GM23338 (cell line): ENCODE results near the gene EIF4A3. TPM values are rescaled to one million over a fixed set of nuclear protein-coding genes. Genes with fewer than 3 reads are reported as not detected.

Experiments used
- ATAC-seq: fragments of 200-7000 bp; cut with Tn5 transposase; 3 replicates; pipeline ENCODE4 v1.9.1; 2020
- DNase-seq: peaks from one replicate; pipeline ENCODE4 v3.0.0-alpha.2; 2015; ENCODE audit warnings: low spot score
- H2AFZ ChIP-seq: fragments of 200-600 bp; sonication (generic); 2 replicates; pipeline ENCODE4 v1.8.0; 2016; ENCODE audit warnings: antibody characterized with exemption, mild to moderate bottlenecking, moderate library complexity
- H3F3A ChIP-seq: fragments of 200-600 bp; sonication (generic); replicated peaks from 2 replicates; pipeline ENCODE4 v1.8.0; 2017; ENCODE audit warnings: antibody characterized with exemption, mixed run types, low read depth
- H3K27ac ChIP-seq: fragments of 200-600 bp; sonication (generic); 2 replicates; pipeline ENCODE4 v1.6.1; 2016; ENCODE audit warnings: low read depth
- H3K27me3 ChIP-seq: fragments of 200-600 bp; sonication (generic); 2 replicates; pipeline ENCODE4 v1.8.0; 2016; ENCODE audit warnings: mild to moderate bottlenecking, mixed run types, moderate library complexity; ENCODE audit not compliant: insufficient read depth
- H3K36me3 ChIP-seq: fragments of 200-600 bp; sonication (generic); 2 replicates; pipeline ENCODE4 v1.8.0; 2016; ENCODE audit warnings: mild to moderate bottlenecking; ENCODE audit not compliant: insufficient read depth
- H3K4me1 ChIP-seq: fragments of 200-600 bp; sonication (generic); 2 replicates; pipeline ENCODE4 v1.8.0; 2016; ENCODE audit warnings: mild to moderate bottlenecking, moderate library complexity; ENCODE audit not compliant: insufficient read depth
- H3K4me2 ChIP-seq: fragments of 200-600 bp; sonication (generic); 2 replicates; pipeline ENCODE4 v1.7.1; 2017; ENCODE audit warnings: mixed run types
- H3K4me3 ChIP-seq: fragments of 200-600 bp; sonication (generic); 2 replicates; pipeline ENCODE4 v1.6.1; 2016; ENCODE audit warnings: mixed run types
- H3K79me2 ChIP-seq: fragments of 200-600 bp; sonication (generic); replicated peaks from 2 replicates; pipeline ENCODE4 v1.8.0; 2017; ENCODE audit warnings: mild to moderate bottlenecking; ENCODE audit not compliant: insufficient read depth
- H3K9me2 ChIP-seq: fragments of 200-600 bp; sonication (generic); 2 replicates; pipeline ENCODE4 v1.8.0; 2017; ENCODE audit not compliant: insufficient read depth
- H4K20me1 ChIP-seq: fragments of 200-600 bp; sonication (generic); replicated peaks from 2 replicates; pipeline ENCODE4 v1.8.0; 2017; ENCODE audit warnings: mild to moderate bottlenecking; ENCODE audit not compliant: insufficient read depth
- H3K27ac Mint-ChIP-seq: 2 replicates; pipeline ENCODE4 v1.8.0; 2020; ENCODE audit warnings: inconsistent platforms, mild to moderate bottlenecking, moderate library complexity, mixed read lengths
- H3K27me3 Mint-ChIP-seq: 3 replicates; pipeline ENCODE4 v1.8.0; 2022; ENCODE audit warnings: low read depth, mild to moderate bottlenecking, moderate library complexity, mixed read lengths, inconsistent platforms; ENCODE audit not compliant: insufficient read depth, poor library complexity
- H3K36me3 Mint-ChIP-seq: 3 replicates; pipeline ENCODE4 v1.8.0; 2021; ENCODE audit warnings: low read depth, mild to moderate bottlenecking, inconsistent platforms, moderate library complexity, mixed read lengths
- H3K4me1 Mint-ChIP-seq: 3 replicates; pipeline ENCODE4 v1.8.0; 2020; ENCODE audit warnings: mild to moderate bottlenecking, inconsistent platforms, mixed read lengths
- H3K4me3 Mint-ChIP-seq: 3 replicates; pipeline ENCODE4 v1.8.0; 2021; ENCODE audit warnings: moderate library complexity, mild to moderate bottlenecking, inconsistent platforms, mixed read lengths
- H3K9me3 Mint-ChIP-seq: 3 replicates; pipeline ENCODE4 v1.8.0; 2020; ENCODE audit warnings: moderate library complexity, mild to moderate bottlenecking, inconsistent platforms, mixed read lengths
- CREB1 ChIP-seq: fragments of 250-450 bp; sonication (Bioruptor Pico); IDR thresholded peaks from 2 replicates; pipeline ENCODE4 v1.5.0; 2020; ENCODE audit warnings: low read depth, mild to moderate bottlenecking, moderate library complexity
- EZH2phosphoT487 ChIP-seq: fragments of 200-600 bp; sonication (generic); IDR thresholded peaks from one replicate; pipeline ENCODE4 v1.8.1; 2018; ENCODE audit warnings: antibody characterized with exemption; ENCODE audit not compliant: unreplicated experiment
- JUNB ChIP-seq: IDR thresholded peaks from one replicate; pipeline ENCODE4 v1.6.1; 2016; ENCODE audit warnings: antibody characterized with exemption; ENCODE audit not compliant: unreplicated experiment
- POLR2AphosphoS5 ChIP-seq: IDR thresholded peaks from 2 replicates; pipeline ENCODE4 v1.6.1; 2016; ENCODE audit warnings: antibody characterized with exemption, low read depth
- STAT1 ChIP-seq: IDR thresholded peaks from one replicate; pipeline ENCODE4 v1.6.1; 2016; ENCODE audit warnings: antibody characterized with exemption; ENCODE audit not compliant: unreplicated experiment
- ZNF331 ChIP-seq: fragments of 250-450 bp; sonication (Bioruptor Pico); IDR thresholded peaks from 2 replicates; pipeline ENCODE4 v1.5.0; 2020; ENCODE audit warnings: low read depth, mild to moderate bottlenecking, moderate library complexity
- polyA plus RNA-seq: library from polyadenylated mRNA; unstranded; fragments of >200 nt; fragmentation: Nextera tagmentation; extraction: Ambion mirVana; gene quantifications from 2 replicates; pipeline ENCODE4 v1.2.1, GENCODE V29; 2016
- total RNA-seq: library from RNA; depleted of rRNA; stranded (reverse); fragments of >200 nt; shearing (Covaris generic); gene quantifications from 2 replicates; pipeline ENCODE4 v1.2.3, GENCODE V29; 2014
- TF ChIP-seq, protein P1 (sequence below), 2 experiments: fragments of 200-600 bp in 1 of 2; sonication (generic) in 1 of 2; conservative IDR thresholded peaks; 2 replicates each; pipeline versions ENCODE4 v1.5.1 to v1.6.1; 2016 to 2017; ENCODE audit warnings: antibody characterized with exemption in 2 of 2, low read depth in 2 of 2, mild to moderate bottlenecking in 2 of 2, moderate library complexity in 1 of 2
- TF ChIP-seq, protein P2 (sequence below): IDR thresholded peaks from one replicate; pipeline ENCODE4 v1.6.1; 2018; ENCODE audit warnings: antibody characterized with exemption; ENCODE audit not compliant: unreplicated experiment
- TF ChIP-seq, protein P3 (sequence below): IDR thresholded peaks from 2 replicates; pipeline ENCODE4 v1.6.1; 2016; ENCODE audit warnings: antibody characterized with exemption

The EIF4A3 gene
- total and polyA plus RNA-seq, 2 experiments from 2014 or later, result 146 to 156 TPM

DNA sequence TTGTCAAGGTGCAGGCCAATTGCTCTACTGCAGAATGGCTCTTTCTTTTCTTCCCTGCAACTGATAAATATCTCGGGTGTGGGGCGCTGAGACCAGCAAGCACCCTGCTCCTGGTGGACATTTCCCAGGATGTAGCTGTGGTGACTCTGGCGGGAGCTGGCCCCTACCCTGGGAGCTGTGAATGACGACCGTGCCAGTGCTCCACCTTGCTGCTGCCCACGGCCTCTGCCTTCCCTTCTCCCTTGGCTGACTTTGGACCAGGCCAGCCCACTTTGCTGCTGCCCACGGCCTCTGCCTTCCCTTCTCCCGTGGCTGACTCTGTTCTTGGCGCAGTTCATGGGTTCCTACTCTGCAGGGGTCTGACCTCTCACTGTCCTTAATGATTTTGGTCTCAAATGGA, 39.0 kb upstream of the EIF4A3 start:
- no peak for TF ChIP-seq POLR2AphosphoS5
- TF ChIP-seq, protein P1, sequence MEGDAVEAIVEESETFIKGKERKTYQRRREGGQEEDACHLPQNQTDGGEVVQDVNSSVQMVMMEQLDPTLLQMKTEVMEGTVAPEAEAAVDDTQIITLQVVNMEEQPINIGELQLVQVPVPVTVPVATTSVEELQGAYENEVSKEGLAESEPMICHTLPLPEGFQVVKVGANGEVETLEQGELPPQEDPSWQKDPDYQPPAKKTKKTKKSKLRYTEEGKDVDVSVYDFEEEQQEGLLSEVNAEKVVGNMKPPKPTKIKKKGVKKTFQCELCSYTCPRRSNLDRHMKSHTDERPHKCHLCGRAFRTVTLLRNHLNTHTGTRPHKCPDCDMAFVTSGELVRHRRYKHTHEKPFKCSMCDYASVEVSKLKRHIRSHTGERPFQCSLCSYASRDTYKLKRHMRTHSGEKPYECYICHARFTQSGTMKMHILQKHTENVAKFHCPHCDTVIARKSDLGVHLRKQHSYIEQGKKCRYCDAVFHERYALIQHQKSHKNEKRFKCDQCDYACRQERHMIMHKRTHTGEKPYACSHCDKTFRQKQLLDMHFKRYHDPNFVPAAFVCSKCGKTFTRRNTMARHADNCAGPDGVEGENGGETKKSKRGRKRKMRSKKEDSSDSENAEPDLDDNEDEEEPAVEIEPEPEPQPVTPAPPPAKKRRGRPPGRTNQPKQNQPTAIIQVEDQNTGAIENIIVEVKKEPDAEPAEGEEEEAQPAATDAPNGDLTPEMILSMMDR (conservative IDR thresholded peaks at IDR 0.05; ENCODE audit: low read depth in 2 of 2), result 0 out of 4 replicates have a peak, but pooled peaks of 1 of the 2 experiments have one; percentile 6
- no peaks in the 10 kb centered on the region for H4K20me1 ChIP-seq
- no peaks in the 10 kb centered on the region for H3F3A ChIP-seq
- ATAC-seq (no peak), DNase-seq (no peak)
- H3K27ac ChIP-seq, result no peak overlapping the region
- no peaks in the 10 kb centered on the region for H3K9me2 ChIP-seq
- H3K27me3 ChIP-seq, result no peaks in the 10 kb centered on the region
- H3K27ac Mint-ChIP-seq, result no peak overlapping the region
- H3K27me3 Mint-ChIP-seq, result peaks cover 16% of the 10 kb centered on the region
- no peaks in the 10 kb centered on the region for H3K36me3 ChIP-seq
- H3K4me1 Mint-ChIP-seq, result peaks cover under 1% of the 10 kb centered on the region; the same call in 1 of the 3 replicates
- no peak overlapping the region for H3K4me3 ChIP-seq
- no peak overlapping the region for H2AFZ ChIP-seq
- no peaks in the 10 kb centered on the region for H3K9me3 Mint-ChIP-seq
- H3K4me1 ChIP-seq, result no peaks in the 10 kb centered on the region
- H3K36me3 Mint-ChIP-seq, result no peaks in the 10 kb centered on the region
- no peaks in the 10 kb centered on the region for H3K79me2 ChIP-seq
- H3K4me2 ChIP-seq, result no peak overlapping the region
- H3K4me3 Mint-ChIP-seq, result no peak overlapping the region

DNA sequence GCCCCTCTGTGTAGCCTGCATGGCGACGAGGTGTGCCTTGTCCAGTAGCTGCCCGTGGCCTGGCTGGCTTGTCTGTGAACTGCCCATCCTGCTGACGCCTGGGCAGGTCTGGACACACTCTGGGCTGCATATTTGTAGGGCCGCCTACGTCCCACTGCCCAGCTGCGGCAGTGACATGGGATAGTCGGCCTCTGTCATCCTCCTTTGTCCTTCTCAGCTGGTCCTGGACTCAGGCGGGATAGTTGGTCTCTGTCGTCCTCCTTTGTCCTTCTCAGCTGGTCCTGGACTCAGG, 37.4 kb upstream of the EIF4A3 start:
- ATAC-seq, result no peak
- no peak overlapping the region for H3K4me3 Mint-ChIP-seq
- DNase-seq, result no peak
- no peak overlapping the region for H3K27ac ChIP-seq
- H3K4me3 ChIP-seq, result no peak overlapping the region
- H3K27me3 Mint-ChIP-seq, result peaks cover 10% of the 10 kb centered on the region
- H3K9me2 ChIP-seq, result no peaks in the 10 kb centered on the region
- H3K36me3 Mint-ChIP-seq, result no peaks in the 10 kb centered on the region
- H3K4me2 ChIP-seq, result no peak overlapping the region
- H3F3A ChIP-seq, result no peaks in the 10 kb centered on the region
- no peaks in the 10 kb centered on the region for H3K4me1 ChIP-seq
- no peak overlapping the region for H3K27ac Mint-ChIP-seq
- H2AFZ ChIP-seq, result no peak overlapping the region
- TF ChIP-seq POLR2AphosphoS5 (no peak), ZNF331 (CRISPR knock-in tag) (no peak), EZH2phosphoT487 (no peak), STAT1 (no peak), CREB1 (no peak), JUNB (no peak)
- TF ChIP-seq, protein P2, sequence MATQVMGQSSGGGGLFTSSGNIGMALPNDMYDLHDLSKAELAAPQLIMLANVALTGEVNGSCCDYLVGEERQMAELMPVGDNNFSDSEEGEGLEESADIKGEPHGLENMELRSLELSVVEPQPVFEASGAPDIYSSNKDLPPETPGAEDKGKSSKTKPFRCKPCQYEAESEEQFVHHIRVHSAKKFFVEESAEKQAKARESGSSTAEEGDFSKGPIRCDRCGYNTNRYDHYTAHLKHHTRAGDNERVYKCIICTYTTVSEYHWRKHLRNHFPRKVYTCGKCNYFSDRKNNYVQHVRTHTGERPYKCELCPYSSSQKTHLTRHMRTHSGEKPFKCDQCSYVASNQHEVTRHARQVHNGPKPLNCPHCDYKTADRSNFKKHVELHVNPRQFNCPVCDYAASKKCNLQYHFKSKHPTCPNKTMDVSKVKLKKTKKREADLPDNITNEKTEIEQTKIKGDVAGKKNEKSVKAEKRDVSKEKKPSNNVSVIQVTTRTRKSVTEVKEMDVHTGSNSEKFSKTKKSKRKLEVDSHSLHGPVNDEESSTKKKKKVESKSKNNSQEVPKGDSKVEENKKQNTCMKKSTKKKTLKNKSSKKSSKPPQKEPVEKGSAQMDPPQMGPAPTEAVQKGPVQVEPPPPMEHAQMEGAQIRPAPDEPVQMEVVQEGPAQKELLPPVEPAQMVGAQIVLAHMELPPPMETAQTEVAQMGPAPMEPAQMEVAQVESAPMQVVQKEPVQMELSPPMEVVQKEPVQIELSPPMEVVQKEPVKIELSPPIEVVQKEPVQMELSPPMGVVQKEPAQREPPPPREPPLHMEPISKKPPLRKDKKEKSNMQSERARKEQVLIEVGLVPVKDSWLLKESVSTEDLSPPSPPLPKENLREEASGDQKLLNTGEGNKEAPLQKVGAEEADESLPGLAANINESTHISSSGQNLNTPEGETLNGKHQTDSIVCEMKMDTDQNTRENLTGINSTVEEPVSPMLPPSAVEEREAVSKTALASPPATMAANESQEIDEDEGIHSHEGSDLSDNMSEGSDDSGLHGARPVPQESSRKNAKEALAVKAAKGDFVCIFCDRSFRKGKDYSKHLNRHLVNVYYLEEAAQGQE, result no peak
- TF ChIP-seq, protein P1 (conservative IDR thresholded peaks at IDR 0.05; ENCODE audit: low read depth in 2 of 2), result no peak
- TF ChIP-seq, protein P3, sequence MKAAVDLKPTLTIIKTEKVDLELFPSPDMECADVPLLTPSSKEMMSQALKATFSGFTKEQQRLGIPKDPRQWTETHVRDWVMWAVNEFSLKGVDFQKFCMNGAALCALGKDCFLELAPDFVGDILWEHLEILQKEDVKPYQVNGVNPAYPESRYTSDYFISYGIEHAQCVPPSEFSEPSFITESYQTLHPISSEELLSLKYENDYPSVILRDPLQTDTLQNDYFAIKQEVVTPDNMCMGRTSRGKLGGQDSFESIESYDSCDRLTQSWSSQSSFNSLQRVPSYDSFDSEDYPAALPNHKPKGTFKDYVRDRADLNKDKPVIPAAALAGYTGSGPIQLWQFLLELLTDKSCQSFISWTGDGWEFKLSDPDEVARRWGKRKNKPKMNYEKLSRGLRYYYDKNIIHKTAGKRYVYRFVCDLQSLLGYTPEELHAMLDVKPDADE, result no peak
- no peaks in the 10 kb centered on the region for H3K79me2 ChIP-seq
- no peaks in the 10 kb centered on the region for H4K20me1 ChIP-seq
- no peaks in the 10 kb centered on the region; the same call in 2 of the 3 replicates for H3K4me1 Mint-ChIP-seq
- H3K36me3 ChIP-seq, result no peaks in the 10 kb centered on the region
- no peaks in the 10 kb centered on the region for H3K9me3 Mint-ChIP-seq
- no peaks in the 10 kb centered on the region for H3K27me3 ChIP-seq
